ENCODE data around the gene TCFL5.

Gene TCFL5

GRCh38 chr20:62895539-62895938, 33.9 kb upstream of the TCFL5 start:
- no peak for DNase-seq (ENCODE audit: low spot score)

- no peak for DNase-seq (ENCODE audit: low spot score)
Observed at GRCh38 chr20:62894261-62894660, 32.6 kb upstream of the TCFL5 start.

GRCh38 chr20:62893700-62894099, 32.1 kb upstream of the TCFL5 start:
- DNase-seq (ENCODE audit: low spot score), result no peak

- no peak for DNase-seq (ENCODE audit: low spot score)
Observed at GRCh38 chr20:62892348-62893304, 31.0 kb upstream of the TCFL5 start.

GRCh38 chr20:62891111-62891510, 29.5 kb upstream of the TCFL5 start:
- peak; percentile 46 for DNase-seq (ENCODE audit: low spot score)

GRCh38 chr20:62890444-62890843, 28.8 kb upstream of the TCFL5 start:
- DNase-seq (ENCODE audit: low spot score), result no peak

- DNase-seq (ENCODE audit: low spot score), result no peak
Observed at GRCh38 chr20:62889871-62890270, 28.2 kb upstream of the TCFL5 start.

- DNase-seq (ENCODE audit: low spot score), result no peak
Observed at GRCh38 chr20:62889411-62889810, 27.8 kb upstream of the TCFL5 start.

- no peak for DNase-seq (ENCODE audit: low spot score)
Observed at GRCh38 chr20:62888910-62889309, 27.3 kb upstream of the TCFL5 start.

GRCh38 chr20:62888406-62888805, 26.8 kb upstream of the TCFL5 start:
- DNase-seq (ENCODE audit: low spot score), result no peak

- no peak for DNase-seq (ENCODE audit: low spot score)
Observed at GRCh38 chr20:62887860-62888239, 26.2 kb upstream of the TCFL5 start.

- DNase-seq (ENCODE audit: low spot score), result no peak
Observed at GRCh38 chr20:62887152-62887859, 25.7 kb upstream of the TCFL5 start.

GRCh38 chr20:62886709-62887058, 25.1 kb upstream of the TCFL5 start:
- no peak for DNase-seq (ENCODE audit: low spot score)

- DNase-seq (ENCODE audit: low spot score), result no peak
Observed at GRCh38 chr20:62885896-62886708, 24.5 kb upstream of the TCFL5 start.

GRCh38 chr20:62885046-62885895, 23.6 kb upstream of the TCFL5 start:
- no peak for DNase-seq (ENCODE audit: low spot score)

GRCh38 chr20:62884556-62884955, 22.9 kb upstream of the TCFL5 start:
- no peak for DNase-seq (ENCODE audit: low spot score)

GRCh38 chr20:62882426-62882825, 20.8 kb upstream of the TCFL5 start:
- DNase-seq (ENCODE audit: low spot score), result no peak

- no peak for DNase-seq (ENCODE audit: low spot score)
Observed at GRCh38 chr20:62881662-62882395, 20.2 kb upstream of the TCFL5 start.

GRCh38 chr20:62880935-62881661, 19.5 kb upstream of the TCFL5 start:
- DNase-seq (ENCODE audit: low spot score), result no peak
